Measurements from ENCODE around the gene HIVEP3. TPM values are rescaled to one million over a fixed set of nuclear protein-coding genes. Genes with fewer than 3 reads are reported as not detected.
A peak's percentile ranks its signal among the peaks of the same experiment; 100 is the strongest.

The HIVEP3 gene
- total RNA-seq, 4 donors from 2014 or later = 3.2 to 11.0 (median 4.2) TPM

GRCh38 chr1:41626146-41626545 lies 292.6 kb downstream of the HIVEP3 start:
- Histone ChIP-seq H3K4me1 (peaks cover 14 to 58% (median 43%) of the 10 kb centered on the region in 3 donors), H3K4me3 (no peak overlapping the region), H3K27ac (peak overlapping the region; percentile 37 to 80 (median 67)), H3K36me3 (no peaks in the 10 kb centered on the region), H3K27me3 (no peaks in the 10 kb centered on the region), H3K9me3 (no peaks in the 10 kb centered on the region)
- WGBS, 2 donors = 12 to 28% methylated on average over 4 to 8 of the region's 10 CpGs
- TF ChIP-seq POLR2A (IDR thresholded peaks at IDR 0.05) (no peak), CTCF (IDR thresholded peaks at IDR 0.05) (no peak)
- intact Hi-C loops (cut with DNase I) = no loop called here
- DNase-seq = no peak

GRCh38 chr1:41623736-41624135 lies 295.0 kb downstream of the HIVEP3 start:
- Histone ChIP-seq H3K27me3 (no peaks in the 10 kb centered on the region), H3K27ac (peak overlapping the region in 1 of 4 donors; percentile 3), H3K9me3 (no peaks in the 10 kb centered on the region), H3K4me1 (peaks cover 29 to 82% (median 64%) of the 10 kb centered on the region in 3 donors), H3K4me3 (no peak overlapping the region), H3K36me3 (no peaks in the 10 kb centered on the region)
- intact Hi-C loops (cut with DNase I) = no loop called here
- no peak for TF ChIP-seq CTCF (IDR thresholded peaks at IDR 0.05)
- DNase-seq = no peak
- WGBS, 2 donors = 75 to 95% methylated on average over 10 of the region's 10 CpGs

DNA sequence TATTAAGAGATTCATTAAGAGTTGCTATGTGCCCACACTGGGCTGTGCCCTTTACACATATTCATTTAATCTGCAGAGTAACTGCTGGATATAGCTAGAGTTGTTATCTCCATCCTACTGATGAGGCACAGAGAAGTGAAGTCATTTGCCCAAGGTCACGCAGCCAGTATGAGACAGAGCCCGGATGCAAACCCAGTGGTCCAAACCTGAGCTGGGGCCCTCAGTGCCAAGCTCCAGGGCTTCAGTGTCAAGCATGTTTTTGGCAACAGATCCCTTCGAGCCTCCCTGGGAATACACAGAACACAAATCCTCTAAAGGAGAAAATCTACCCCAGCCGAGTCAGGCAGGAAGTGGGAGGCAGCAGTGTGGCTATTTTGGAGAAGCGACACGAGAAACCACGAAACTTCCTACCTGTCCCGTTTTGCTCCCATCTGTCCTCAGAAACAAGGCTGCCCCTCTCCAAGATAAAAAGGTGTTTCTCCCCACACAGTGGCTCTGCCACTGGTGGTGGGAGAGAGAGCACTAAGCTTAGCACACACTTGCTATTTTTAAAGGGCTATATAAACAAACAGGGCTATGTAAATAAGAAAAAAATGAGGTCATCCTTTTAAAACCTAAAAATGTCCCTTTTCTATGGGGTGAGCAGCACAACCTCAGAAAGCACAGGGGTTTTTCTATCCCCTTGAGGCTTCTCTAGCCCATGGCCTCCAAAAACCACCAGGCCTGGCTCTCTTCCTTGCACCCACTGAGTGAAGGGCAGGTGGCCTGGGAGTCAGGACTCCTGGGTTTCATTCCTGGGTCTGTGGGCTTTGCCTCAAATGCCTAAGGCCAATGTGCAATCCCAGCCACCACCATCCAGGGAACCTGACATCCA lies 295.6 kb downstream of the HIVEP3 start:
- no peak for DNase-seq
- peak overlapping the region in 1 of 4 donors; percentile 3 for H3K27ac ChIP-seq
- intact Hi-C loops (cut with DNase I) = no loop called here
- no peaks in the 10 kb centered on the region for H3K36me3 ChIP-seq
- TF ChIP-seq POLR2A (IDR thresholded peaks at IDR 0.05) (no peak), CTCF (IDR thresholded peaks at IDR 0.05) (no peak)
- no peaks in the 10 kb centered on the region for H3K27me3 ChIP-seq
- H3K4me1 ChIP-seq = peaks cover 35 to 86% (median 70%) of the 10 kb centered on the region in 3 donors
- 64 to 88% methylated on average over 6 to 8 of the region's 8 CpGs for WGBS, 2 donors
- no peak overlapping the region for H3K4me3 ChIP-seq
- H3K9me3 ChIP-seq = no peaks in the 10 kb centered on the region

GRCh38 chr1:41622402-41622801 lies 296.3 kb downstream of the HIVEP3 start:
- peaks cover 32 to 86% (median 70%) of the 10 kb centered on the region in 3 donors for H3K4me1 ChIP-seq
- 78 to 81% methylated on average over 8 of the region's 8 CpGs for WGBS, 2 donors
- H3K4me3 ChIP-seq = no peak overlapping the region
- no peaks in the 10 kb centered on the region for H3K36me3 ChIP-seq
- H3K27me3 ChIP-seq = no peaks in the 10 kb centered on the region
- no peaks in the 10 kb centered on the region for H3K9me3 ChIP-seq
- TF ChIP-seq CTCF (IDR thresholded peaks at IDR 0.05) (no peak), POLR2A (IDR thresholded peaks at IDR 0.05) (no peak)
- DNase-seq = no peak
- H3K27ac ChIP-seq = no peak overlapping the region
- intact Hi-C loops (cut with DNase I) = no loop called here

GRCh38 chr1:41621791-41622190 lies 296.9 kb downstream of the HIVEP3 start:
- Histone ChIP-seq H3K27ac (peak overlapping the region in 1 of 4 donors; percentile 74), H3K27me3 (no peaks in the 10 kb centered on the region), H3K9me3 (no peaks in the 10 kb centered on the region), H3K4me1 (peaks cover 29 to 83% (median 64%) of the 10 kb centered on the region in 3 donors), H3K36me3 (no peaks in the 10 kb centered on the region), H3K4me3 (no peak overlapping the region)
- intact Hi-C loops (cut with DNase I) = no loop called here
- WGBS, 2 donors = 100% methylated on average over 1 of the region's 1 CpG
- no peak for DNase-seq
- TF ChIP-seq POLR2A (IDR thresholded peaks at IDR 0.05) (no peak), CTCF (IDR thresholded peaks at IDR 0.05) (no peak)

All from esophagus squamous epithelium (tissue), 5 donors.